Upper lobe of left lung (tissue), 4 donors: ENCODE measurements around the gene ZBTB40.

Source experiments
- CTCF ChIP-seq, 6 experiments: fragments of 450-650 bp in 4 of 6; fragments of 200-600 bp in 2 of 6; sonication (generic) in 2 of 6; IDR thresholded peaks; one replicate each; pipeline ENCODE4 v1.5.1; 2016 to 2019; ENCODE audit warnings: antibody characterized with exemption in 6 of 6
- EP300 ChIP-seq, 4 donors: sonication (generic); formaldehyde crosslinking; IDR thresholded peaks; one replicate each; pipeline ENCODE4 v1.5.1; 2017; ENCODE audit warnings: antibody characterized with exemption in 4 of 4, control low read depth in 2 of 4

GRCh38 chr1:22491995-22492715 is 40.5 kb downstream of the ZBTB40 start:
- TF ChIP-seq CTCF (IDR thresholded peaks at IDR 0.05) = no peak
- no peak for TF ChIP-seq EP300 (IDR thresholded peaks at IDR 0.05)
